Gastroesophageal sphincter (tissue), 3 donors: ENCODE data around the gene DHDDS.

Experiments used
- CTCF ChIP-seq, 4 experiments: fragments of 200-600 bp in 2 of 4; fragments of 450-650 bp in 2 of 4; sonication (generic) in 1 of 4; IDR thresholded peaks; one replicate each; pipeline ENCODE4 v1.5.1; 2017 to 2019; ENCODE audit warnings: antibody characterized with exemption in 4 of 4, mild to moderate bottlenecking in 2 of 4, moderate library complexity in 2 of 4
- POLR2A ChIP-seq, 2 donors: fragments of 450-650 bp; IDR thresholded peaks; one replicate each; pipeline ENCODE4 v1.6.1; 2017; ENCODE audit warnings: antibody characterized with exemption in 2 of 2, mild to moderate bottlenecking in 2 of 2, moderate library complexity in 1 of 2

DNA sequence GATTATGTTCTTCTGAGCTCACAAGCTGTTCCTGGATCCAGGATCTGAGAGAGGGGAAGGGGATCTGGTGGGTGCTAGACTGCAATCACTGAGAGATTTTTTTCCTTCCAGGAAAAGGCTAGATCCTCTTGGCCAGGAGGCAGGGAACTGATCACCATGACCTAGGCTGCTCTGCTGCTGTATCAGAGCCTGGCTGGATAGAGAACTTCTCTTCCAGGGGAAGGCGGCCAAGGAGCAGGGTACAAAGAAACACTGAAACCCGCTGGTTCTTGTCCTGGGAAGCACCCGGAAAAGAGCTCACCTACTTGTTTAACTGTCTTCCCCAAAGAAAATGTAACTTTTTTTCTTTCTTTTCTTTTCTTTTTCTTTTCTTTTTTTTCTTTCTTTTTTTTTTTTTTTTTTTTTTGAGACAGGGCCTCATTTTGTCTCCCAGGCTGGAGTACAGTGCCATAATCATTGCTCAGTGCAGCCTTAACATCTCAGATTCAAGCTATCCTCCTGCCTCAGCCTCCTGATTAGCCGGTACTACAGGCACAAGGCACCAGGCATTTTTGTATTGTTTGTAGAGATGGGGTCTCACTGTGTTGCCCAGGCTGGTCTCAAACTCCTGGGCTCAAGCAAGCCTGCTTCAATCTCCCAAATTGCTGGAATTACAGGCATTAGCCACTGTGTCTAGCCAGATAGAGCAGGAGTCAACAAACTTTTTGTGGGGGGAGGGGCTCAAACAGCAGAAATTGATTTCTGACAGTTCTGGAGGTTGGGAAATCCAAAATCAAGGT, 85.1 kb downstream of the DHDDS start:
- TF ChIP-seq CTCF (IDR thresholded peaks at IDR 0.05) = no peak
- TF ChIP-seq POLR2A (IDR thresholded peaks at IDR 0.05) = no peak
